Neural cell (in vitro differentiated cells): ENCODE measurements around the gene FGFR4. TPM values are rescaled to one million over a fixed set of nuclear protein-coding genes. Genes with fewer than 3 reads are reported as not detected.

Experiments used
- H2AFZ ChIP-seq: fragments of 200-600, 300-800 bp; sonication (generic), shearing (Covaris generic); 2 replicates; pipeline ENCODE4 v1.6.0; 2014; ENCODE audit warnings: low read depth, mild to moderate bottlenecking, antibody characterized with exemption, low read length, moderate library complexity
- H3F3A ChIP-seq: fragments of 200-600 bp; shearing (Covaris generic); 2 replicates; pipeline ENCODE4 v1.6.1; 2016; ENCODE audit warnings: mild to moderate bottlenecking, moderate library complexity, mixed read lengths, antibody characterized with exemption, low read length; ENCODE audit not compliant: insufficient read depth, poor library complexity, severe bottlenecking
- H3K27ac ChIP-seq: fragments of 200-600, 300-800 bp; sonication (generic), shearing (Covaris generic); 2 replicates; pipeline ENCODE4 v1.5.1; 2014; ENCODE audit warnings: mild to moderate bottlenecking, low read length, moderate library complexity
- H3K27me3 ChIP-seq: fragments of 300-800, 200-600 bp; sonication (generic), shearing (Covaris generic); 2 replicates; pipeline ENCODE4 v1.6.0; 2014; ENCODE audit warnings: mild to moderate bottlenecking, low read depth, low read length, moderate library complexity; ENCODE audit not compliant: insufficient read depth
- H3K36me3 ChIP-seq: fragments of 300-800, 200-600 bp; sonication (generic), shearing (Covaris generic); 2 replicates; pipeline ENCODE4 v1.5.1; 2014; ENCODE audit warnings: mild to moderate bottlenecking, antibody characterized with exemption, low read length, moderate library complexity; ENCODE audit not compliant: insufficient read depth
- H3K4me2 ChIP-seq: fragments of 300-800, 200-600 bp; sonication (generic), shearing (Covaris generic); 2 replicates; pipeline ENCODE4 v1.6.0; 2014; ENCODE audit warnings: mild to moderate bottlenecking, low read length
- H3K4me3 ChIP-seq: fragments of 300-800, 200-600 bp; sonication (generic), shearing (Covaris generic); 2 replicates; pipeline ENCODE4 v1.5.1; 2014; ENCODE audit warnings: mild to moderate bottlenecking, low read length, moderate library complexity
- H3K79me2 ChIP-seq: fragments of 200-600 bp; shearing (Covaris generic); replicated peaks from 2 replicates; pipeline ENCODE4 v1.6.0; 2014; ENCODE audit warnings: mild to moderate bottlenecking, low read length, moderate library complexity; ENCODE audit not compliant: insufficient read depth
- H3K9ac ChIP-seq: fragments of 300-800, 200-600 bp; sonication (generic), shearing (Covaris generic); 2 replicates; pipeline ENCODE4 v1.6.1; 2016; ENCODE audit warnings: mild to moderate bottlenecking, low read length, mixed read lengths
- H3K9me2 ChIP-seq: fragments of 200-600 bp; shearing (Covaris generic); 2 replicates; pipeline ENCODE4 v1.6.1; 2016; ENCODE audit warnings: mild to moderate bottlenecking, low read length, mixed read lengths; ENCODE audit not compliant: insufficient read depth
- H3K9me3 ChIP-seq: fragments of 200-600, 300-800 bp; sonication (generic), shearing (Covaris generic); 2 replicates; pipeline ENCODE4 v1.6.1; 2016; ENCODE audit warnings: mild to moderate bottlenecking, mixed run types, low read length, moderate library complexity, mixed read lengths
- H4K20me1 ChIP-seq: fragments of 200-600 bp; shearing (Covaris generic); 2 replicates; pipeline ENCODE4 v1.6.1; 2016; ENCODE audit warnings: mild to moderate bottlenecking, mixed run types; ENCODE audit not compliant: insufficient read depth
- CTCF ChIP-seq: fragments of 450-650 bp; IDR thresholded peaks from 2 replicates; pipeline ENCODE4 v1.5.1; 2014; ENCODE audit warnings: antibody characterized with exemption, mild to moderate bottlenecking, moderate library complexity; ENCODE audit not compliant: poor library complexity, severe bottlenecking
- EP300 ChIP-seq: fragments of 450-650 bp; conservative IDR thresholded peaks from 2 replicates; pipeline ENCODE4 v1.6.1; 2014; ENCODE audit warnings: antibody characterized with exemption, mild to moderate bottlenecking, moderate library complexity; ENCODE audit not compliant: poor library complexity, severe bottlenecking
- EZH2 ChIP-seq: fragments of 200-600, 300-800 bp; shearing (Covaris generic), sonication (generic); IDR thresholded peaks from 2 replicates; pipeline ENCODE4 v1.6.1; 2014; ENCODE audit warnings: antibody characterized with exemption, low read length, borderline replicate concordance, mild to moderate bottlenecking; ENCODE audit not compliant: insufficient read depth, poor library complexity, severe bottlenecking
- MXI1 ChIP-seq: fragments of 450-650 bp; conservative IDR thresholded peaks from 2 replicates; pipeline ENCODE4 v1.6.1; 2014; ENCODE audit warnings: antibody characterized with exemption, mild to moderate bottlenecking; ENCODE audit not compliant: poor library complexity, severe bottlenecking
- POLR2AphosphoS5 ChIP-seq: IDR thresholded peaks from 2 replicates; pipeline ENCODE4 v1.6.1; 2012
- RAD21 ChIP-seq: fragments of 450-650 bp; conservative IDR thresholded peaks from 2 replicates; pipeline ENCODE4 v1.6.1; 2014; ENCODE audit warnings: antibody characterized with exemption, mild to moderate bottlenecking, moderate library complexity
- REST ChIP-seq: IDR thresholded peaks from 2 replicates; pipeline ENCODE4 v1.6.1; 2012; ENCODE audit warnings: borderline replicate concordance
- SMC3 ChIP-seq: fragments of 450-650 bp; conservative IDR thresholded peaks from 2 replicates; pipeline ENCODE4 v1.6.1; 2014; ENCODE audit warnings: antibody characterized with exemption, mild to moderate bottlenecking, moderate library complexity; ENCODE audit not compliant: poor library complexity
- TAF1 ChIP-seq: IDR thresholded peaks from 2 replicates; pipeline ENCODE4 v1.6.1; 2012; ENCODE audit warnings: low read depth
- polyA plus RNA-seq: library from polyadenylated mRNA; depleted of rRNA; stranded (reverse); fragments of >200 nt; gene quantifications from 2 replicates; pipeline ENCODE4 v1.2.3, GENCODE V29; 2014

Gene FGFR4
- polyA plus RNA-seq, 1 donor from 2014 or later, result 14.8 TPM

- H3K4me3 ChIP-seq, result no peak overlapping the region
- H3K4me2 ChIP-seq, result no peak overlapping the region
- no peaks in the 10 kb centered on the region for H3K27me3 ChIP-seq
- H3K9me3 ChIP-seq, result no peaks in the 10 kb centered on the region
- H3F3A ChIP-seq, result no peaks in the 10 kb centered on the region
- TF ChIP-seq RAD21 (no peak), TAF1 (no peak), POLR2AphosphoS5 (no peak), EP300 (no peak), REST (no peak), SMC3 (no peak), EZH2 (no peak), MXI1 (no peak), CTCF (no peak)
- H3K79me2 ChIP-seq, result no peaks in the 10 kb centered on the region
- H3K36me3 ChIP-seq, result peaks cover 13% of the 10 kb centered on the region
- H3K9me2 ChIP-seq, result no peaks in the 10 kb centered on the region
- no peak overlapping the region for H2AFZ ChIP-seq
- no peaks in the 10 kb centered on the region for H4K20me1 ChIP-seq
- no peak overlapping the region for H3K27ac ChIP-seq
- no peak overlapping the region for H3K9ac ChIP-seq
Observed at GRCh38 chr5:177067503-177067902, 19.2 kb upstream of the FGFR4 start.

GRCh38 chr5:177070536-177071191 lies 16.1 kb upstream of the FGFR4 start:
- H3K27ac ChIP-seq, result no peak overlapping the region
- no peaks in the 10 kb centered on the region for H3K27me3 ChIP-seq
- TF ChIP-seq REST (no peak), SMC3 (no peak), EP300 (no peak), TAF1 (no peak), MXI1 (no peak), EZH2 (no peak), CTCF (no peak), RAD21 (no peak), POLR2AphosphoS5 (no peak)
- H3K9me3 ChIP-seq, result no peaks in the 10 kb centered on the region
- H3K4me3 ChIP-seq, result no peak overlapping the region
- H3K36me3 ChIP-seq, result no peaks in the 10 kb centered on the region
- no peak overlapping the region for H3K4me2 ChIP-seq
- H3F3A ChIP-seq, result no peaks in the 10 kb centered on the region
- H4K20me1 ChIP-seq, result no peaks in the 10 kb centered on the region
- no peaks in the 10 kb centered on the region for H3K79me2 ChIP-seq
- no peaks in the 10 kb centered on the region for H3K9me2 ChIP-seq
- H3K9ac ChIP-seq, result no peak overlapping the region
- no peak overlapping the region for H2AFZ ChIP-seq
